GM21381 (cell line): ENCODE results near the gene CCSER2.
"Not testable (repeated sequence)": the region's sequence is repeated elsewhere in the genome, so short reads cannot be mapped to it uniquely, and the experiment has no call there.

ENCODE experiments used
- ATAC-seq: cut with Tn5 transposase; IDR thresholded peaks from one replicate; pipeline ENCODE4 v1.9.1; 2021; ENCODE audit warnings: mild to moderate bottlenecking, moderate library complexity; ENCODE audit not compliant: unreplicated experiment

Gene CCSER2

GRCh38 chr10:84344526-84344925 lies 16.1 kb downstream of the CCSER2 start:
- ATAC-seq, result no peak

GRCh38 chr10:84347575-84348002 lies 19.2 kb downstream of the CCSER2 start:
- not testable (repeated sequence) for ATAC-seq

GRCh38 chr10:84348447-84348846 lies 20.1 kb downstream of the CCSER2 start:
- no peak for ATAC-seq

- no peak for ATAC-seq
Observed at GRCh38 chr10:84348860-84349259, 20.5 kb downstream of the CCSER2 start.

- ATAC-seq, result peak; percentile 93
Observed at GRCh38 chr10:84352251-84352842, 24.0 kb downstream of the CCSER2 start.

GRCh38 chr10:84353052-84353803 lies 24.8 kb downstream of the CCSER2 start:
- no peak for ATAC-seq

GRCh38 chr10:84354623-84355022 lies 26.2 kb downstream of the CCSER2 start:
- ATAC-seq, result no peak

- ATAC-seq, result no peak
Observed at GRCh38 chr10:84355106-84355505, 26.7 kb downstream of the CCSER2 start.

- no peak for ATAC-seq
Observed at GRCh38 chr10:84356928-84357327, 28.5 kb downstream of the CCSER2 start.

- no peak for ATAC-seq
Observed at GRCh38 chr10:84358743-84359142, 30.4 kb downstream of the CCSER2 start.

- no peak for ATAC-seq
Observed at GRCh38 chr10:84360637-84361365, 32.4 kb downstream of the CCSER2 start.

GRCh38 chr10:84365335-84365881 lies 37.0 kb downstream of the CCSER2 start:
- ATAC-seq, result no peak

GRCh38 chr10:84366041-84366440 lies 37.7 kb downstream of the CCSER2 start:
- ATAC-seq, result no peak

GRCh38 chr10:84367256-84367655 lies 38.9 kb downstream of the CCSER2 start:
- ATAC-seq, result no peak

GRCh38 chr10:84368828-84369227 lies 40.4 kb downstream of the CCSER2 start:
- ATAC-seq, result no peak

- no peak for ATAC-seq
Observed at GRCh38 chr10:84370283-84370682, 41.9 kb downstream of the CCSER2 start.

GRCh38 chr10:84371944-84372343 lies 43.6 kb downstream of the CCSER2 start:
- ATAC-seq, result no peak

- no peak for ATAC-seq
Observed at GRCh38 chr10:84373000-84373399, 44.6 kb downstream of the CCSER2 start.

- ATAC-seq, result no peak
Observed at GRCh38 chr10:84374455-84374854, 46.1 kb downstream of the CCSER2 start.

GRCh38 chr10:84375011-84375410 lies 46.6 kb downstream of the CCSER2 start:
- peak; percentile 63 for ATAC-seq

GRCh38 chr10:84375881-84376280 lies 47.5 kb downstream of the CCSER2 start:
- ATAC-seq, result no peak

GRCh38 chr10:84388148-84388547 lies 59.8 kb downstream of the CCSER2 start:
- no peak for ATAC-seq
